NT2/D1 (cell line): ENCODE results near the gene TFCP2L1.

ENCODE experiments used
- SUZ12 ChIP-seq: IDR thresholded peaks from 2 replicates; pipeline ENCODE4 v1.6.1; 2011; ENCODE audit not compliant: insufficient read length, insufficient read depth; ENCODE audit errors: extremely low read depth
- YY1 ChIP-seq: IDR thresholded peaks from 2 replicates; pipeline ENCODE4 v1.6.1; 2011; ENCODE audit not compliant: insufficient read length, insufficient read depth
- ZNF274 ChIP-seq: IDR thresholded peaks from 2 replicates; pipeline ENCODE4 v1.6.1; 2011; ENCODE audit warnings: mild to moderate bottlenecking, low read depth, low read length

DNA sequence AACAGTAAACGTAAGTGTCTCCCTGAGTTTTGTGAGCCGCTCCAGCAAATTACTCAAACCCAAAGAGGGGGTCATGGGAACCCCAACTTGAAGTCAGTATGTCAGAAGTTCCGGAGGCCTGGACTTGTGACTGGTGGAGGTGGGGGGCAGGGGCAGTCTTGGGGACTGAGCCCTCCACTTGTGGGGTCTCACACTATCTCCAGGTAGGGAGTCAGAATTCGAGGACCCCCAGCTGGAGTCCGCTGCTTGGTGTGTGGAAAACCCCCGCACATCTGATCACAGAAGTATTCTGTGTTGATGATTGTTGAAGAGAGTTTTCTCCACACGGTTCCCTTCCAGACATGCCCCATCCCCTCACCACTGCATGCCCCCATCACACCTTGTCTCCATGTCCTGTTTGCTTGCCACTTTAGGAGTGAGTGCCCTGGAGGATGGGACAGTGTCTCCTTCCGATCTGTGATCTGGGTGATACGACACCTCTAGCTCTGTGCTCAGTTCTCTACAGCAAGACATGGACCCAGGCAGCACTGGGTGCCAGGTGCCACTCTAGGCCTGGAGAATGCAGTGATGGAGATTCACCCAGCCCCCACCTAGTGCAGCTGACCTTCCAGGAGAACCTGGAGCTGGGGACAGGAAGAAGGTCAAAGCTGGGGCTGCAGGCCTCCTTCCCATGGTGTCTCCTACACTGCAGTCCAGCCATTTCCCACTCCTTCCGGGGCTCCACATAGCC, 85.6 kb downstream of the TFCP2L1 start:
- TF ChIP-seq SUZ12, result no peak
- no peak for TF ChIP-seq YY1
- TF ChIP-seq ZNF274, result no peak
